22Rv1 (cell line): ENCODE data around the gene CNPY3.

Source experiments
- CTCF ChIP-seq: fragments of 450-650 bp; IDR thresholded peaks from 2 replicates; pipeline ENCODE4 v1.5.1; 2017; ENCODE audit warnings: mild to moderate bottlenecking
- ZFX ChIP-seq: fragments of 450-650 bp; IDR thresholded peaks from 2 replicates; pipeline ENCODE4 v1.6.1; 2017; ENCODE audit warnings: antibody characterized with exemption, borderline replicate concordance

- TF ChIP-seq CTCF, result no peak
- no peak for TF ChIP-seq ZFX
Measured at GRCh38 chr6:42938428-42938796, 9.1 kb downstream of the CNPY3 start.
